Dermis blood vessel endothelial cell (primary cell): ENCODE measurements around the gene OSBPL8. TPM values are rescaled to one million over a fixed set of nuclear protein-coding genes. Genes with fewer than 3 reads are reported as not detected.
"Not testable (repeated sequence)": the region's sequence is repeated elsewhere in the genome, so short reads cannot be mapped to it uniquely, and the experiment has no call there.

Experiments
- DNase-seq: peaks from one replicate; pipeline ENCODE4 v3.0.0; 2010
- total RNA-seq: library from RNA; depleted of rRNA; stranded (reverse); fragments of >200 nt; gene quantifications from 2 replicates; pipeline ENCODE4 v1.2.3, GENCODE V29; 2014

Gene OSBPL8
- total RNA-seq, 1 donor from 2014 or later: 35.4 TPM

GRCh38 chr12:76519538-76519937, 40.0 kb downstream of the OSBPL8 start:
- peak; percentile 85 for DNase-seq

GRCh38 chr12:76518699-76519098, 40.9 kb downstream of the OSBPL8 start:
- DNase-seq: no peak

GRCh38 chr12:76515271-76515670, 44.3 kb downstream of the OSBPL8 start:
- DNase-seq: no peak

GRCh38 chr12:76511116-76511716, 48.4 kb downstream of the OSBPL8 start:
- DNase-seq: not testable (repeated sequence)

GRCh38 chr12:76508128-76508980, 51.2 kb downstream of the OSBPL8 start:
- DNase-seq: no peak

GRCh38 chr12:76506149-76506548, 53.4 kb downstream of the OSBPL8 start:
- no peak for DNase-seq

GRCh38 chr12:76505050-76505449, 54.5 kb downstream of the OSBPL8 start:
- no peak for DNase-seq

GRCh38 chr12:76504606-76505005, 55.0 kb downstream of the OSBPL8 start:
- DNase-seq: no peak

GRCh38 chr12:76503957-76504356, 55.6 kb downstream of the OSBPL8 start:
- no peak for DNase-seq

GRCh38 chr12:76501390-76501789, 58.2 kb downstream of the OSBPL8 start:
- no peak for DNase-seq

GRCh38 chr12:76499136-76499535, 60.4 kb downstream of the OSBPL8 start:
- DNase-seq: not testable (repeated sequence)

- DNase-seq: no peak
Observed at GRCh38 chr12:76495556-76495955, 64.0 kb downstream of the OSBPL8 start.

- no peak for DNase-seq
Observed at GRCh38 chr12:76491292-76491691, 68.3 kb downstream of the OSBPL8 start.

- DNase-seq: no peak
Observed at GRCh38 chr12:76490763-76491162, 68.8 kb downstream of the OSBPL8 start.

- DNase-seq: no peak
Observed at GRCh38 chr12:76489737-76490136, 69.8 kb downstream of the OSBPL8 start.

- DNase-seq: no peak
Observed at GRCh38 chr12:76486011-76486410, 73.6 kb downstream of the OSBPL8 start.

GRCh38 chr12:76480796-76481195, 78.8 kb downstream of the OSBPL8 start:
- peak; percentile 13 for DNase-seq

GRCh38 chr12:76478045-76478444, 81.5 kb downstream of the OSBPL8 start:
- no peak for DNase-seq

GRCh38 chr12:76472862-76473261, 86.7 kb downstream of the OSBPL8 start:
- not testable (repeated sequence) for DNase-seq

GRCh38 chr12:76471579-76471978, 88.0 kb downstream of the OSBPL8 start:
- DNase-seq: no peak

- DNase-seq: peak; percentile 77
Observed at GRCh38 chr12:76470028-76470939, 89.3 kb downstream of the OSBPL8 start.

GRCh38 chr12:76464631-76465166, 94.9 kb downstream of the OSBPL8 start:
- no peak for DNase-seq
